Thyroid gland (tissue), 4 donors: ENCODE data around the gene OR2B3.

ENCODE experiments used
- CTCF ChIP-seq, 6 experiments: fragments of 200-600 bp in 3 of 6; fragments of 450-650 bp in 3 of 6; sonication (generic) in 3 of 6; IDR thresholded peaks; one replicate each; pipeline ENCODE4 v1.5.1; 2016 to 2019; ENCODE audit warnings: antibody characterized with exemption in 6 of 6, mild to moderate bottlenecking in 2 of 6, inconsistent platforms in 1 of 6, moderate library complexity in 1 of 6
- POLR2A ChIP-seq, 2 donors: fragments of 450-650 bp; IDR thresholded peaks; one replicate each; pipeline ENCODE4 v1.6.1; 2017; ENCODE audit warnings: antibody characterized with exemption in 2 of 2, mild to moderate bottlenecking in 2 of 2, moderate library complexity in 1 of 2

GRCh38 chr6:29051680-29052079, 35.4 kb downstream of the OR2B3 start:
- TF ChIP-seq CTCF (IDR thresholded peaks at IDR 0.05) (no peak), POLR2A (IDR thresholded peaks at IDR 0.05) (no peak)
